HG03064 (cell line): ENCODE results near the gene CRADD.

ENCODE experiments used
- ATAC-seq: cut with Tn5 transposase; IDR thresholded peaks from one replicate; pipeline ENCODE4 v1.9.1; 2021; ENCODE audit warnings: low read depth; ENCODE audit not compliant: unreplicated experiment

CRADD gene

GRCh38 chr12:93733928-93734327, 56.8 kb downstream of the CRADD start:
- no peak for ATAC-seq

- no peak for ATAC-seq
Observed at GRCh38 chr12:93734784-93735183, 57.6 kb downstream of the CRADD start.

GRCh38 chr12:93736640-93737178, 59.5 kb downstream of the CRADD start:
- ATAC-seq, result no peak

DNA sequence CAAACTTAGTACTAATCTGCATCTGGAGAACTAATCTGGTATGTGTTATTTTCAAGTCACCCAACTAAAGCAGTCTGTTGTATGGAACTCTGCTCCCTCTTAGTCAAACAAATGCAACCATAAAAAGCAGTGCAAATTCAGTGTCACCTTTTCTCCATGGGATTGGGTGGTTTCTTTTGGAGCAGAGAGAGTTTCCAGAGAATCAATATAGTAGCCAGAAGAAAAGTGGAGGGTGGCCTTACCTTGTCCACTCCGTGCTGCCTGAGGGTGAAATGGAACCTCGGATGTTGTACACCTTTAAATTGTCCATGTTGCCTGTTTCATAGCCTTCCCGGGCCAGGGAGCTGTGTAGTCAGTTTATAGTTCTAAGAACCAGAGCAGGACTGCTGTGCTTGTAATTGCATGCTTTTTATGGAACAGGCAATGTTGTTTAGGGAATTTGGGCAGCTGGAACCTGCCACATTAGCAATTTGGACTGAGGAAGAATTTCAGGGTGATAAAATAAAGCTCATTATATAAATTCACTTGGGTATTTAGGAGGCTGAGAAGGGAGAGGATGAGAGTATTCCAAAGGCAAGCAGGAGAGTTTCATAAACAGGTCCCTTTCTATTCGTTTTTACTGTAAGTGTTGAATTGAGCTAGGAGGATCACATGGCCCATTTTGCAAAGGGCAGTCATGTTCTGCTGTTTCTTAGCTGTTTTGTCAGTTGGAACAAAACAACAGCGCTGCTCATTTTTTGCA, 60.5 kb downstream of the CRADD start:
- ATAC-seq, result no peak

- no peak for ATAC-seq
Observed at GRCh38 chr12:93738199-93739058, 61.3 kb downstream of the CRADD start.

DNA sequence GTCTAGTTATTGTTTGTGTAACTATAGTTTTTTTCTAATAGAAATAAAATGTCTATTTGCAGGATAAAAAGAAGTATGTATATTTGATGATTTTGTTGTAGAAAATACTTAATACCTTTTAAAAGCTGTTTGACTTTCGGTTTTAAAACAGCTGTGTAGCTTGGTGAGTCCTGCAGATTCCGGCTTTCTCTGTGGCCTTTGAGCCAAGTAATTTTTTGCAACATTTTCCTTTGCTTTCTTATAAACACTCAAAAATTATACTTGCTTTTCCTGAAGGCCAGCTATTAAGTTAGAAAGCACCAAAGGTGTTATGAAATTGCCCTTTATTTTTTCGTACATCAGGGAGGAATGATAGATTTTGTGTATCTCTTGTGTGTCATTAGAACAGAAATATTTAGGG, 63.6 kb downstream of the CRADD start:
- ATAC-seq, result no peak

DNA sequence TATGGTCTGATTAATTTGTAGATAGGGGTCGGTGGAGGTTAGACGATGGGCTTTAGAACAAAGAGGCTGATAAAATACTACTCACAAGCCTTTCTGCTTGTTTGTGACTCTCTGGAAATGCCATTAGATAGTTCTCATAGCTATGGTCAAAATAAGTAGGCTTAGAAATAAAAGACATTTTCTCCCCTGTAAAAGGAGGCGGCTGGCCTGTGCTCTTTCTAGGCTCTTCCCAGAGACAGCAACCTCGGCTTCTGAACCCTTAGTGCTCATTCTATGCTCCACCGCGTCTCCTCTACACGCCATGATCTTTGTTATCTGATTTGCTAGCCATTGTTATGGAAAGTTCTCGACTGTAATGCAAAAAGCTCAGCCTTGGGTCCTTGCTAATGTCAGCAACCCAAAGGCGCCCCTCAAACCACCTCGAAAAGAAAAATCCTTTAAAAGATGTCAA, 64.5 kb downstream of the CRADD start:
- ATAC-seq, result peak; percentile 22

- peak; percentile 85 for ATAC-seq
Observed at GRCh38 chr12:93742110-93742934, 65.1 kb downstream of the CRADD start.

- no peak for ATAC-seq
Observed at GRCh38 chr12:93743229-93743998, 66.2 kb downstream of the CRADD start.

DNA sequence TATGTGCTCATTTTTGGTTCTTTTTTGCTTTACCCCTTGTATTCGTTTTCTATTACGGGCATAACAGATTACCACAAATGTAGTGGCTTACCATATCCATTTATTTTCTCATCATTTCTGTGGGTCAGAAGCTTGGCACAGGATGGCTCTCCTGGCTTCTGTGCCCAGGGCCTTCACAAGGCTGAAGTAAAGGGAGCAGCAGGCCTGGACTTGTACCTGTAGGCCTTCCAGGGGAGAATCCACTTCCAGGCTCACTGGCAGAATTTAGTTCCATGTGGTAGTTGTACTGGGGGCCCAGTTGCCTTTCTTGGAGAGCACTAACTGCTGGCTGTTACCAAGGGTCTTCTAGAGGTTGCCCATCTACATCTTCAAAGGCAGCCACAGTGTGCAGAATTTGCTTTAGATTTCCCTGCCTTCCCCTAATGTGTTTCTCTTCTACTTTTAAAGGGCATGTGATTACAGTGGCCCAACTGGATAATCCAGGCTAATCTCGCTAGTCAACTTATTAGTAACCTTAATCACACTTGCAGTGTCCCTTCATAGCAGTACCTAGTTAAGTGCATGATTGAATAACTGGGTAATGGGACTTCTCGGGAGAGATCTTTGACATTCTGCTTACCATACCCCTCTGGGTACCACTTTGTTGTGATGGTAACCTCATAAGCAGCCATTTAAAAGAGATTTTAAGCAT, 67.0 kb downstream of the CRADD start:
- ATAC-seq, result no peak

DNA sequence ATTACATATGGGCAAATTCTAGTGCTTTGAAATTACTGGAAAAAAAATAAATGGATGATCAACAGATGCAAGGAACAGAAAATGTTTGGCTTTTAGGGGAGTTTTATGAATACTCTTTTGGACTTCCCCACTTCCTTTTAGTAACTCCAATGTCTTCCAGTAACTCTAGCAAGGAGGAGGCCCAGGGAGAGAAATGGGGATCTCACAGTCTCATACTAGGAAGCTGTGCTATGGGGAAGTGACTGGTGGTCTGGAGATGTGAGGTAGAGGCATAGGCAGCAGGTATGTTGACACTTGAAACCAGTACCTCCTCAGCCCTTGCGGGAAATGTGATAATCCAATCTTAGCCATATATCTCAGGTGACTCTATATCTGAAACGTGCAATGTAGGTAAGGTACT, 68.1 kb downstream of the CRADD start:
- ATAC-seq, result no peak

GRCh38 chr12:93746572-93747168, 69.5 kb downstream of the CRADD start:
- no peak for ATAC-seq

DNA sequence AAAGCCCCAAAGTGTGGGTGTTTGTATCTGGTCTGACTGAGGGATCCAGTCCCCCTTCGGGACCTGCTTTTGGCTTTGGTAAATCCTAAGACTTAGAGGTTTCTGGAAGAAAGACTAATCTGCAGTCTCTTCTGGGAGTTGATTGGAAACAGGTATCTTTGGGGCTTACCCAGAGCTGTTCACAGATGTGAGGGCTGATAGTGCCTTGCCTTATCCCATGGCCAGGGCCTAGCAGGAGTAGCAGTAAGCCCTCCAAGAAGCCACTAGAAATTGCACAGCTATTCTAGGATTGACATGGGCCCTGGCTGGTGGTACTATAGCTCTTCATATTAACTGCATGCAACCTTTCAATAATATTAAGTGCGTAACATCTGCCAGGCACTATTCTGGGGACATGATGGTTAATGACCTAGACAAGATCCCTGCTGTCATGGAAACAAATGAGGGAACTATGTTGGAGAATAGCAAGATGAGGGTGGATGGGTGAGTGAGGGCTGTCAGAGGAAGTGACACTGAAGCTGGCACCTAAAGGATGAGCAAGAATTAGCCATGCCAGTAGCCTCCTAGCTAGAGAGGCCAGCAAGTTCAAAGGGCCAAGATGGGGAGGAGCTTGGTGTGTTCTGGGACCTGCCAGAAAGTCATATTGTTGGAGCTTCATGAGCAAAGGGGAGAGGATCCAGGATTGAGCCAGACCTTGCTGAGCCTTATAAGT, 71.7 kb downstream of the CRADD start:
- ATAC-seq, result no peak

DNA sequence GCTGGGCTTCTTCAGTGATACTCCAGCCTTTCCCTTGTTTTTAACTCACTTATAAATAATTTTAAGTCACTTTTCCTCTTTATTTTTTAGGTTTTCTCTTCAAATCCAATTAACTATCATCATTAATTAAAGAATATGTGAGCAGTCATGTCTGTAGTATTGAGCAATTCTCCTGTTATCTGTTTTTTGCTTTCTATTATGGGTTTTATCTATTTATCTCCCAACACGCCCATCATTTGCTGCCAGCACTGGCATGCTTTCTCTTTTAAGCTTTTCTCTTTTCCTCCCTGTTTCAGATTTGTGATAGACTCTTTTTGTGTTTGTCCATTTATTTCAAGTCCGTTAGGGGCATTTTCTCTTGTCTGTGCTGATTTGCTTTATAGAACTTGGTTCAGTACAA, 72.3 kb downstream of the CRADD start:
- ATAC-seq, result no peak

- ATAC-seq, result no peak
Observed at GRCh38 chr12:93750056-93750455, 72.9 kb downstream of the CRADD start.

- ATAC-seq, result no peak
Observed at GRCh38 chr12:93751864-93752610, 74.9 kb downstream of the CRADD start.

GRCh38 chr12:93753285-93753684, 76.1 kb downstream of the CRADD start:
- no peak for ATAC-seq
